Body of pancreas (tissue), 4 donors: Measurements from ENCODE around the gene LRRC49.

Source experiments
- POLR2A ChIP-seq, 3 donors: fragments of 450-650 bp; IDR thresholded peaks; one replicate each; pipeline ENCODE4 v1.6.1; 2016; ENCODE audit warnings: antibody characterized with exemption in 3 of 3, mild to moderate bottlenecking in 2 of 3
- TF ChIP-seq, protein P1 (sequence below), 7 experiments: fragments of 450-650 bp in 4 of 7; fragments of 200-600 bp in 3 of 7; sonication (generic) in 3 of 7; IDR thresholded peaks; one replicate each; pipeline ENCODE4 v1.5.1; 2016 to 2019; ENCODE audit warnings: antibody characterized with exemption in 7 of 7

DNA sequence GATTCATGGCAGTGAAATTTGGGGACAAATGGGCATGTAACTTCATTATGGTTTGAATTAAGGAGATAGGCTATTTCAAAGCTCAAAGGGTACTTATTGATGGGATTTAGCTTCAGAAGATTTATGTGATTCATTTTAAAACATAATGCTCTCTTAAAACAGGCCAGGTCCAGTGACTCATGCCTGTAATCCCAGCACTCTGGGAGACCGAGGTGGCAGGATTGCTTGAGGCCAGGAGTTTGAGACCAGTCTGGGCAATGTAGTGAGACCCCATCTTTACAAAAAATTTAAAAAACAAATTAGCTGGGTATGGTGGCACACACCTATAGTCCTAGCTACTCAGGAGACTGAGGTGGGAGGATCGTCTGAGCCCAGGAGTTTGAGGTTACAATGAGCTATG is 11.8 kb upstream of the LRRC49 start:
- TF ChIP-seq, protein P1, sequence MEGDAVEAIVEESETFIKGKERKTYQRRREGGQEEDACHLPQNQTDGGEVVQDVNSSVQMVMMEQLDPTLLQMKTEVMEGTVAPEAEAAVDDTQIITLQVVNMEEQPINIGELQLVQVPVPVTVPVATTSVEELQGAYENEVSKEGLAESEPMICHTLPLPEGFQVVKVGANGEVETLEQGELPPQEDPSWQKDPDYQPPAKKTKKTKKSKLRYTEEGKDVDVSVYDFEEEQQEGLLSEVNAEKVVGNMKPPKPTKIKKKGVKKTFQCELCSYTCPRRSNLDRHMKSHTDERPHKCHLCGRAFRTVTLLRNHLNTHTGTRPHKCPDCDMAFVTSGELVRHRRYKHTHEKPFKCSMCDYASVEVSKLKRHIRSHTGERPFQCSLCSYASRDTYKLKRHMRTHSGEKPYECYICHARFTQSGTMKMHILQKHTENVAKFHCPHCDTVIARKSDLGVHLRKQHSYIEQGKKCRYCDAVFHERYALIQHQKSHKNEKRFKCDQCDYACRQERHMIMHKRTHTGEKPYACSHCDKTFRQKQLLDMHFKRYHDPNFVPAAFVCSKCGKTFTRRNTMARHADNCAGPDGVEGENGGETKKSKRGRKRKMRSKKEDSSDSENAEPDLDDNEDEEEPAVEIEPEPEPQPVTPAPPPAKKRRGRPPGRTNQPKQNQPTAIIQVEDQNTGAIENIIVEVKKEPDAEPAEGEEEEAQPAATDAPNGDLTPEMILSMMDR (IDR thresholded peaks at IDR 0.05) = no peak
- no peak for TF ChIP-seq POLR2A (IDR thresholded peaks at IDR 0.05)
